GM12801 (cell line): Measurements from ENCODE around the gene SOD1.

Source experiments
- TF ChIP-seq, protein P1 (sequence below): IDR thresholded peaks from one replicate; pipeline ENCODE4 v1.5.1; 2011; ENCODE audit warnings: control low read depth; ENCODE audit not compliant: insufficient read length; ENCODE audit errors: extremely low read depth

The SOD1 gene

DNA sequence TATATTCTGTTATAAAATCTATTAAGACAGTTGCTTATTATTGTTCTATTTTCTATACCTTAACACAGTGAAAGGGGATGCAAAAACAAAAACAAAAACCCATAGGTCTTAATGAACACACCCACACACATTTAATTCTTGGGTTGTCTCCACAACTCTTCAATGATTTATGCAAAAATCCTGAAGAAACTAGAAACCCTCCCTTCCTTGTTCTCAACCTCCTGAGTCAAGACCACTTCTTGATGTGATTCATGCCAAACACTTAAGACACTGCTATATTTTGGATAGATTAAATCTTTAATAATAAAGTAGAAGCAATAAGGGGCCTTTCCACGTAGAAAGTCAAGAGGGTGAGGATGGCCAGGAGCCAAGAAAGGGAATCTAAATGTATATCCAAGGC, 49.0 kb downstream of the SOD1 start:
- TF ChIP-seq, protein P1, sequence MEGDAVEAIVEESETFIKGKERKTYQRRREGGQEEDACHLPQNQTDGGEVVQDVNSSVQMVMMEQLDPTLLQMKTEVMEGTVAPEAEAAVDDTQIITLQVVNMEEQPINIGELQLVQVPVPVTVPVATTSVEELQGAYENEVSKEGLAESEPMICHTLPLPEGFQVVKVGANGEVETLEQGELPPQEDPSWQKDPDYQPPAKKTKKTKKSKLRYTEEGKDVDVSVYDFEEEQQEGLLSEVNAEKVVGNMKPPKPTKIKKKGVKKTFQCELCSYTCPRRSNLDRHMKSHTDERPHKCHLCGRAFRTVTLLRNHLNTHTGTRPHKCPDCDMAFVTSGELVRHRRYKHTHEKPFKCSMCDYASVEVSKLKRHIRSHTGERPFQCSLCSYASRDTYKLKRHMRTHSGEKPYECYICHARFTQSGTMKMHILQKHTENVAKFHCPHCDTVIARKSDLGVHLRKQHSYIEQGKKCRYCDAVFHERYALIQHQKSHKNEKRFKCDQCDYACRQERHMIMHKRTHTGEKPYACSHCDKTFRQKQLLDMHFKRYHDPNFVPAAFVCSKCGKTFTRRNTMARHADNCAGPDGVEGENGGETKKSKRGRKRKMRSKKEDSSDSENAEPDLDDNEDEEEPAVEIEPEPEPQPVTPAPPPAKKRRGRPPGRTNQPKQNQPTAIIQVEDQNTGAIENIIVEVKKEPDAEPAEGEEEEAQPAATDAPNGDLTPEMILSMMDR = no peak

DNA sequence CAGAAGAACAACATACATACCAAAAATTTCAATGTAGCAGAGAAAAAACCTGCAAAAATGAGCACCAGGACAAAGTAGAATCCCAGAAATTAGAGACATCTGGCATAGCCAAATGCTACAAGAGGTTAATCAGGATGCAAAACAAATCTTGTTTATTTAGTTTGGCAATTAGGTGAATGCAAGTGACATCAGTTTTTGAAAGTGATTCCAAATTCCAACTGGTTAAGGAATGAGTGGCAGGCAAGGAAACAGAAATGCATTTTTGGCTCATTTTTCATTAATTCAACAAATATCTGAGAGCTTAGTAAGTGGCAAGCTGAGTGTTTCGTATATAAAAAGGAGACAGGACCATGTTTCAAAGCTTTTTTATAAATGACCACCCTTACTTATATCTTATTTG, 51.1 kb downstream of the SOD1 start:
- TF ChIP-seq, protein P1 = no peak

DNA sequence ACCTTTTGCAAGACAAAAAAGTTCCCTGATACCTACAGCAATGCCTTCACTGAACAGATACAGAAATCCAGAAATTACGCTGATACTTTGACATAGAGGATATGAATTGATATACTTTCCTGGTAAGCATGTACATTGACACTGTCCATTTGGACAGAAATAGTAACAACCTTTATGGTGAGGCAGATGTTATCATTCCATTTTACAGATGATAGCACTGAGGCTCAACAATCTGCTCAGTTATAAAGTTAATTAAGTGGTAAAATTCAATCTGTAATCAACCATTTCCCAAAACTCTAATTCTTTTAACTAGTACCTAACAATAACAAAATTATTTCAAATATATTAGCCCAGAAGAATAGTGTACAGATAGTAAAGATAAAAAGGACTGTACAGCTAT, 51.8 kb downstream of the SOD1 start:
- TF ChIP-seq, protein P1 = no peak

DNA sequence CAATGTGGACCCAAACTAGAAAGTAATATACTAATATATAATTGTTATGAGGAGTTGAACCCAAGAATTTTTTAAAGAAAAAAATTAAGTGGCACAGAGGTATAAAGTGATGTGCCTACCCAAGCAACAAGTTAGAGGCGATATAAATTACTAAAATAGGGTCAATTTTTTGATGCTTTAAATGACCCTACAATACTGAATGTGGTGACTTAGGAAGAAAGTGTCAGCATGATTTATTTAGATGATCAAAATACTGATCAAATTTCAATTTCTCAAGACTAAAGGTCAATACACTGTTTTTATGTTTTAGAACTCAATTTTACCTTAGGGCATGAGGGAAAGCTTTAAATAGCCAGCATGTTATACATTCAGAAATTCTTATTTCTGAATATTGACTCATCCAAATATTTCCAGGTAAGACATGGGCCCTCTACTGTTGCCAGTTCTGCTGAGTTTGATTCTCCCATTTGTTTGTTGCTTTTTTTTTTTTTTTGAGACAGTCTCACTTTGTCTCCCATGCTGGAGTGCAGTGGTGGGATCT, 52.3 kb downstream of the SOD1 start:
- TF ChIP-seq, protein P1 = no peak

DNA sequence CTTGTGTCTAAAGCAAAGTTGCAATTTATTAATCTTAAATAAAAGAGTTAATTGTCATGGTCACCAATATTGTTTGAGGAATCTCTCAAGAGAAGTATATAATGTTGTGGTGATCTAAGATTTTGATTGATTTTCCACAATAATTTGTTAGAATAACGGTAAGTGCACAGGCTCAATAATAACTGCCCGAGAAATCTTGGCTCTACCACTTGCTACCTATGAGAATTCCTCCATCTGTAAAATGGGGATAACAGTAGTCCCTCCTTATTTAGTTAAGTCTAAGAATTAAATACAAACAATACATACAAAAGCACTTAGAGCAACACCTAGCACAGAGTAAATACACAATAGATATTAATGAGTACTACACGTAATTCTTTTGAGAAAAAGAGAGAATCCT, 53.6 kb downstream of the SOD1 start:
- TF ChIP-seq, protein P1 = no peak

DNA sequence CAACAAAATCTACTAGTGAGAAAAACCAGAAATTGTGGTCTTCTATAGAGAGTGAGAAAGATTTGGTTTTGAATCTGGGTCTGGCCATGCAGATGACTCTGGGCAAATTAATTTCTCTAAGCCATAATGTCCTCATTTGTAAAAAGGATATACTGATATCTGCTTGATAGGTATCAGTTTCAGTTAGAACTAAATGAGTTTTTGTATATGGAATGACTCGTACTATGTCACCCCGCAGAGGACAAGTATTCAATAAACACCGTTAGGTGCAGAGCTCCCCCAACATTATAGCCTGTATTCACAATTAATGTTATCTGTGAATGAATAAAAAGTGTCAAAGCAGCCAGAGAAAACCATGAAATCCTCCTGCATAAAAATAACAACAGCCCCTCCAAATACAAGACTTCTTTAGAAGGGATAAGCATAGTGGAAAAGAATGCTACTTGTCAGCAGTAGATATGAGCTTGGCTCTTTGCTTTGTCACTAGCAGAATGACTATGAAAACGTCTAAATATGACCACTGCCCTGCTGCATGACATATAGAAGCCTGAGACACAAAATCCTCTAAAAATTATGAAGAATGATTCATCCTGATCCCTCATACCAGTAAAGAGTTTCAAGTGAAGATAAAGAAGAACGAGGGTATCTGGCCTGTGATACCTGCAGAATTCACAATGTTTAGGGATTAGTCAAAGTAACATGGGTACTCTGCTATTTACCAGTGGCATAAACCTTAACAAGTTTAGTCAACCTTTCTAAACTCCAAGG, 54.7 kb downstream of the SOD1 start:
- TF ChIP-seq, protein P1 = no peak

DNA sequence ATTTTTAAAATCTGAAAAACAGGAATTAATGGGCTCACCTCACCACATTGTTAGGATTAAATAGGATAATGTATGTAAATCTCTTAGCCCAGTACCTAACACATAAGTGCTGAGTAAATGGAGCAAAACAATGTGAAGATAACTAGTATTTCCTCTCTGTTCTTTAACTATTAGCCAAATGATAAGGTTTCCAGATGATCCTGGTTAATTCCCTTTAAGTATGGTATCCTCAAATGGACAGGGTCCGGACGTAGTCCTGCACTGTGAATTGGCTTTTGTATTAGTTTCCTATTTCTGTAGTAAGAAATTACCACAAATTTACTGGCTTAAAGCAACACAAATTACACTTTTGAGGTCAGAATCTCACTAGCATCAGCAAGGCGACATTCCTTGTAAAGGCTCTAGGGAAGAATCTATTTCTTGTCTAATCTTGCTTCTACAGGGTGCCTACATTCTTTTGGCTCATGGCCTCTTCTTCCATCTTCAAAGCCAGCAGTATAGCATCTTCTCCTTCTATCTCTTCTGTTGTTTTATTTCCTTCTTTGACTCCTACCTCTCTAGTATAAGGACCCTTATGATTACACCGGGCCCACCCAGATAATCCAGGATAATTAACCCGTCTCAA, 55.4 kb downstream of the SOD1 start:
- TF ChIP-seq, protein P1 = no peak
